ENCODE data around the gene PLXNB1. TPM values are rescaled to one million over a fixed set of nuclear protein-coding genes. Genes with fewer than 3 reads are reported as not detected.
"Not testable (repeated sequence)": the region's sequence is repeated elsewhere in the genome, so short reads cannot be mapped to it uniquely, and the experiment has no call there.

PLXNB1 gene
- total RNA-seq, 2 experiments from 2014 or later: 4.9 to 5.3 TPM

- ChIA-PET POLR2A (interaction anchor here (1.0 to 1.3 kb wide), 4 partner anchors 10 to 199 kb away, joined by 3 to 4 read pairs (median 4); no protein-coding TSS in a partner anchor), CTCF (interaction anchor here (0.6 to 3.1 kb wide), 3 partner anchors 12 to 92 kb away, joined by 4 to 11 read pairs (median 4); partner anchors contain the start of genes CCDC51 and TMA7)
Measured at GRCh38 chr3:48467473-48468267, 37.8 kb upstream of the PLXNB1 start.

GRCh38 chr3:48467110-48467454, 37.2 kb upstream of the PLXNB1 start:
- CTCF ChIA-PET: interaction anchor here (0.6 to 3.1 kb wide), 4 partner anchors 27 to 93 kb away, joined by 4 to 14 read pairs (median 8); partner anchors contain the start of genes CCDC51 and TMA7
- POLR2A ChIA-PET: interaction anchor here (0.7 to 1.7 kb wide), 8 partner anchors 9 to 199 kb away, joined by 3 to 9 read pairs (median 4); partner anchors contain the start of genes ATRIP and PFKFB4

GRCh38 chr3:48466386-48467109, 36.7 kb upstream of the PLXNB1 start:
- ChIA-PET POLR2A (interaction anchor here (0.6 to 1.7 kb wide), 10 partner anchors 8 to 198 kb away, joined by 3 to 9 read pairs (median 4); partner anchors contain the start of genes ATRIP, CCDC51 and PFKFB4), CTCF (interaction anchor here (0.9 to 3.1 kb wide), 6 partner anchors 27 to 91 kb away, joined by 3 to 14 read pairs (median 4); partner anchors contain the start of genes CCDC51, PFKFB4 and TMA7)

- CTCF ChIA-PET: interaction anchor here (0.9 to 3.1 kb wide), 6 partner anchors 26 to 92 kb away, joined by 3 to 14 read pairs (median 4); partner anchors contain the start of genes CCDC51, PFKFB4 and TMA7
Measured at GRCh38 chr3:48465531-48466378, 35.9 kb upstream of the PLXNB1 start.

GRCh38 chr3:48465237-48465530, 35.3 kb upstream of the PLXNB1 start:
- ChIA-PET POLR2A (no interaction called here), CTCF (interaction anchor here (2.4 to 3.1 kb wide), 2 partner anchors 25 to 29 kb away, joined by 11 to 14 read pairs; partner anchors contain the start of genes CCDC51 and TMA7)

More at GRCh38 chr3:48465531-48466378, 35.9 kb upstream of the PLXNB1 start:
- POLR2A ChIA-PET: interaction anchor here (0.6 to 1.7 kb wide), 5 partner anchors 11 to 92 kb away, joined by 3 to 9 read pairs (median 5); partner anchors contain the start of genes ATRIP, CCDC51 and PFKFB4

GRCh38 chr3:48464713-48465221, 34.9 kb upstream of the PLXNB1 start:
- ChIA-PET POLR2A (interaction anchor here (1.4 kb wide), 1 partner anchor 8 kb away, joined by 3 read pairs; no protein-coding TSS in a partner anchor), CTCF (interaction anchor here (2.4 kb wide), 1 partner anchor 29 kb away, joined by 14 read pairs; no protein-coding TSS in a partner anchor)

- POLR2A ChIA-PET: interaction anchor here (0.6 to 1.4 kb wide), 4 partner anchors 9 to 89 kb away, joined by 3 to 6 read pairs (median 4); partner anchors contain the start of gene CCDC51
- CTCF ChIA-PET: no interaction called here
Measured at GRCh38 chr3:48463703-48464102, 33.8 kb upstream of the PLXNB1 start.

GRCh38 chr3:48461767-48462166, 31.9 kb upstream of the PLXNB1 start:
- CTCF ChIA-PET: not testable (repeated sequence)
- POLR2A ChIA-PET: interaction anchor here (0.6 kb wide), 1 partner anchor 12 kb away, joined by 9 read pairs; no protein-coding TSS in a partner anchor

- POLR2A ChIA-PET: interaction anchor here (0.6 kb wide), 1 partner anchor 16 kb away, joined by 4 read pairs; no protein-coding TSS in a partner anchor
- CTCF ChIA-PET: no interaction called here
Measured at GRCh38 chr3:48460517-48460902, 30.6 kb upstream of the PLXNB1 start.

- ChIA-PET POLR2A (interaction anchor here (0.6 kb wide), 1 partner anchor 15 kb away, joined by 4 read pairs; no protein-coding TSS in a partner anchor), CTCF (no interaction called here)
Measured at GRCh38 chr3:48459773-48460516, 30.1 kb upstream of the PLXNB1 start.

- CTCF ChIA-PET: no interaction called here
- POLR2A ChIA-PET: no interaction called here
Measured at GRCh38 chr3:48459331-48459730, 29.4 kb upstream of the PLXNB1 start.

- ChIA-PET POLR2A (interaction anchor here (0.7 kb wide), 1 partner anchor 64 kb away, joined by 4 read pairs; no protein-coding TSS in a partner anchor), CTCF (interaction anchor here (0.6 to 3.4 kb wide), 2 partner anchors 20 to 49 kb away, joined by 3 to 16 read pairs; no protein-coding TSS in a partner anchor)
Measured at GRCh38 chr3:48456456-48456855, 26.6 kb upstream of the PLXNB1 start.

GRCh38 chr3:48451270-48451669, 21.4 kb upstream of the PLXNB1 start:
- CTCF ChIA-PET: interaction anchor here (1.2 to 2.6 kb wide), 3 partner anchors 10 to 71 kb away, joined by 3 to 12 read pairs (median 3); no protein-coding TSS in a partner anchor
- POLR2A ChIA-PET: interaction anchor here (1.1 kb wide), 1 partner anchor 16 kb away, joined by 4 read pairs; no protein-coding TSS in a partner anchor

GRCh38 chr3:48446425-48447193, 16.7 kb upstream of the PLXNB1 start, which contains the start of gene ATRIP:
Gene ATRIP, plus strand, starts transcription at chr3:48446737. Its CDS starts 109 bp downstream, at chr3:48446846.
- POLR2A ChIA-PET: interaction anchor here (0.6 to 1.9 kb wide), 7 partner anchors 11 to 178 kb away, joined by 3 to 7 read pairs (median 4); partner anchors contain the start of gene UCN2
- CTCF ChIA-PET: interaction anchor here (0.9 to 4.3 kb wide), 6 partner anchors 10 to 112 kb away, joined by 3 to 30 read pairs (median 4); no protein-coding TSS in a partner anchor

GRCh38 chr3:48446043-48446424, 16.1 kb upstream of the PLXNB1 start:
- ChIA-PET POLR2A (interaction anchor here (0.8 to 1.9 kb wide), 7 partner anchors 10 to 178 kb away, joined by 3 to 7 read pairs (median 5); partner anchors contain the start of gene UCN2), CTCF (interaction anchor here (0.9 to 4.3 kb wide), 6 partner anchors 10 to 178 kb away, joined by 3 to 30 read pairs (median 4); no protein-coding TSS in a partner anchor)

Measured in activated CD8-positive, alpha-beta memory T cell treated with anti-CD3 and anti-CD28 coated beads for 36 hours (primary cell).